Amniotic stem cell (primary cell): ENCODE data around the gene ELMO3.

Experiments
- DNase-seq: peaks from one replicate; lab custom pipeline; 2025; lab: John Stamatoyannopoulos, UW

The ELMO3 gene

GRCh38 chr16:67163999-67164558, 34.9 kb upstream of the ELMO3 start:
- DNase-seq, result no peak

- no peak for DNase-seq
Observed at GRCh38 chr16:67164599-67165061, 34.3 kb upstream of the ELMO3 start, which contains the start of gene HSF4. Gene HSF4 (plus strand): TSS chr16:67164745. CDS start chr16:67164812, 67 bp downstream.

- no peak for DNase-seq
Observed at GRCh38 chr16:67165121-67166078, 33.5 kb upstream of the ELMO3 start.

GRCh38 chr16:67166110-67166547, 32.8 kb upstream of the ELMO3 start:
- DNase-seq, result no peak

GRCh38 chr16:67166598-67167168, 32.2 kb upstream of the ELMO3 start:
- DNase-seq, result no peak

GRCh38 chr16:67167588-67167987, 31.3 kb upstream of the ELMO3 start:
- DNase-seq, result no peak

GRCh38 chr16:67169011-67169451, 29.9 kb upstream of the ELMO3 start:
- no peak for DNase-seq

- no peak for DNase-seq
Observed at GRCh38 chr16:67169642-67170167, 29.2 kb upstream of the ELMO3 start.

GRCh38 chr16:67170168-67170948, 28.6 kb upstream of the ELMO3 start, which contains the start of gene NOL3:
Gene NOL3 (plus strand): TSS chr16:67170538.
- DNase-seq, result peak; percentile 62

- DNase-seq, result no peak
Observed at GRCh38 chr16:67170949-67171649, 27.8 kb upstream of the ELMO3 start.

GRCh38 chr16:67173323-67173722, 25.6 kb upstream of the ELMO3 start:
- DNase-seq, result no peak

- DNase-seq, result peak; percentile 71
Observed at GRCh38 chr16:67173808-67174705, 24.9 kb upstream of the ELMO3 start.

GRCh38 chr16:67174706-67175231, 24.2 kb upstream of the ELMO3 start:
- DNase-seq, result no peak

- no peak for DNase-seq
Observed at GRCh38 chr16:67176662-67177061, 22.3 kb upstream of the ELMO3 start.

GRCh38 chr16:67177743-67178699, 20.9 kb upstream of the ELMO3 start:
- no peak for DNase-seq

GRCh38 chr16:67179421-67180080, 19.4 kb upstream of the ELMO3 start:
- no peak for DNase-seq

- DNase-seq, result no peak
Observed at GRCh38 chr16:67180166-67180565, 18.8 kb upstream of the ELMO3 start.

GRCh38 chr16:67181346-67181745, 17.6 kb upstream of the ELMO3 start:
- no peak for DNase-seq
